WTC11 (cell line): Measurements from ENCODE around the gene FNDC3B. TPM values are rescaled to one million over a fixed set of nuclear protein-coding genes. Genes with fewer than 3 reads are reported as not detected.
A peak's percentile ranks its signal among the peaks of the same experiment; 100 is the strongest.

ENCODE experiments used
- ATAC-seq: fragments of 200-7000 bp; cut with Tn5 transposase; 2 replicates; pipeline ENCODE4 v1.10.0; 2021; ENCODE audit warnings: mild to moderate bottlenecking, moderate library complexity
- CTCF ChIA-PET: fragments of 300-600 bp; sonication (Branson Sonifier 250); formaldehyde crosslinking; loops from one replicate; lab custom pipeline; 2021; ENCODE audit warnings: antibody characterized with exemption; lab: Charles Lee
- POLR2A ChIA-PET: fragments of 350-600 bp; sonication (Branson Sonifier 250); formaldehyde crosslinking; loops from one replicate; lab custom pipeline; 2021; ENCODE audit warnings: antibody characterized with exemption; lab: Charles Lee
- DNase-seq: peaks from one replicate; pipeline ENCODE4 v3.0.0; 2021; ENCODE audit warnings: low spot score
- H3K27ac Mint-ChIP-seq: 2 replicates; pipeline ENCODE4 v1.8.0; 2021; ENCODE audit warnings: mixed read lengths
- H3K27me3 Mint-ChIP-seq: 2 replicates; pipeline ENCODE4 v1.8.0; 2021; ENCODE audit warnings: low read depth, mild to moderate bottlenecking, moderate library complexity, mixed read lengths
- H3K36me3 Mint-ChIP-seq: 2 replicates; pipeline ENCODE4 v1.8.0; 2021; ENCODE audit warnings: mixed read lengths
- H3K4me1 Mint-ChIP-seq: 2 replicates; pipeline ENCODE4 v1.8.0; 2022; ENCODE audit warnings: mixed read lengths
- H3K4me3 Mint-ChIP-seq: 2 replicates; pipeline ENCODE4 v1.8.0; 2021; ENCODE audit warnings: mild to moderate bottlenecking, moderate library complexity, mixed read lengths
- H3K9me3 Mint-ChIP-seq: 2 replicates; pipeline ENCODE4 v1.8.0; 2021; ENCODE audit warnings: mixed read lengths
- FOXP1 ChIP-seq: sonication (generic); formaldehyde crosslinking; IDR thresholded peaks from 2 replicates; pipeline ENCODE4 v1.8.0; 2022; ENCODE audit warnings: missing genetic modification reagents, mild to moderate bottlenecking, moderate library complexity, borderline replicate concordance
- GABPB1 ChIP-seq: sonication (generic); formaldehyde crosslinking; IDR thresholded peaks from 2 replicates; pipeline ENCODE4 v1.8.1; 2023; ENCODE audit warnings: mild to moderate bottlenecking, missing genetic modification reagents
- GTF2I ChIP-seq: fragments of 250-450 bp; sonication (Bioruptor Pico); conservative IDR thresholded peaks from 2 replicates; pipeline ENCODE4 v1.4.0; 2021; ENCODE audit warnings: mild to moderate bottlenecking
- HMGA2 ChIP-seq: fragments of 250-450 bp; sonication (Bioruptor Pico); IDR thresholded peaks from 2 replicates; pipeline ENCODE4 v1.4.0; 2021; ENCODE audit warnings: mild to moderate bottlenecking, moderate library complexity
- JUN ChIP-seq: sonication (generic); formaldehyde crosslinking; IDR thresholded peaks from 2 replicates; pipeline ENCODE4 v1.8.0; 2023; ENCODE audit warnings: mild to moderate bottlenecking, missing genetic modification reagents
- NFE2L1 ChIP-seq: sonication (generic); formaldehyde crosslinking; IDR thresholded peaks from 2 replicates; pipeline ENCODE4 v1.8.1; 2023; ENCODE audit warnings: missing genetic modification reagents
- NR2C2 ChIP-seq: sonication (generic); formaldehyde crosslinking; IDR thresholded peaks from 2 replicates; pipeline ENCODE4 v1.8.0; 2022; ENCODE audit warnings: mild to moderate bottlenecking, missing genetic modification reagents
- NR3C1 ChIP-seq: sonication (generic); formaldehyde crosslinking; conservative IDR thresholded peaks from 2 replicates; pipeline ENCODE4 v1.8.1; 2023; ENCODE audit warnings: low read depth, mild to moderate bottlenecking, missing genetic modification reagents
- OVOL2 ChIP-seq: fragments of 250-450 bp; sonication (Bioruptor Pico); IDR thresholded peaks from 2 replicates; pipeline ENCODE4 v1.9.0; 2021; ENCODE audit warnings: mild to moderate bottlenecking, borderline replicate concordance
- RELA ChIP-seq: sonication (generic); formaldehyde crosslinking; IDR thresholded peaks from 2 replicates; pipeline ENCODE4 v1.8.1; 2022; ENCODE audit warnings: missing genetic modification reagents, mild to moderate bottlenecking, borderline replicate concordance
- SMAD4 ChIP-seq: sonication (generic); formaldehyde crosslinking; IDR thresholded peaks from 2 replicates; pipeline ENCODE4 v1.8.0; 2022; ENCODE audit warnings: mild to moderate bottlenecking, missing genetic modification reagents
- TCF7 ChIP-seq: sonication (generic); formaldehyde crosslinking; IDR thresholded peaks from 2 replicates; pipeline ENCODE4 v1.8.0; 2022; ENCODE audit warnings: mild to moderate bottlenecking, low read depth, missing genetic modification reagents, moderate library complexity
- TEAD1 ChIP-seq: sonication (generic); formaldehyde crosslinking; IDR thresholded peaks from 2 replicates; pipeline ENCODE4 v1.8.0; 2022; ENCODE audit warnings: mild to moderate bottlenecking, missing genetic modification reagents
- ZNF263 ChIP-seq: sonication (generic); formaldehyde crosslinking; IDR thresholded peaks from 2 replicates; pipeline ENCODE4 v1.8.1; 2022; ENCODE audit warnings: low read depth, mild to moderate bottlenecking, moderate library complexity, missing genetic modification reagents
- ZNF423 ChIP-seq: fragments of 250-450 bp; sonication (Bioruptor Pico); IDR thresholded peaks from 2 replicates; pipeline ENCODE4 v2.1.2; 2022; ENCODE audit warnings: mild to moderate bottlenecking, moderate library complexity
- total RNA-seq: library from RNA; stranded (reverse); gene quantifications from 3 replicates; pipeline ENCODE4 v1.2.3, GENCODE V29; 2021
- TF ChIP-seq, protein P1 (sequence below): sonication (generic); formaldehyde crosslinking; IDR thresholded peaks from 2 replicates; pipeline ENCODE4 v1.8.0; 2023; ENCODE audit warnings: missing genetic modification reagents, mild to moderate bottlenecking, borderline replicate concordance
- TF ChIP-seq, protein P2 (sequence below): sonication (generic); formaldehyde crosslinking; IDR thresholded peaks from 2 replicates; pipeline ENCODE4 v1.8.0; 2023; ENCODE audit warnings: mild to moderate bottlenecking, missing genetic modification reagents
- TF ChIP-seq, protein P3 (sequence below): fragments of 250-450 bp; sonication (Bioruptor Pico); conservative IDR thresholded peaks from 2 replicates; pipeline ENCODE4 v1.9.0; 2021; ENCODE audit warnings: mild to moderate bottlenecking
- TF ChIP-seq, protein P4 (sequence below): sonication (generic); formaldehyde crosslinking; IDR thresholded peaks from 2 replicates; pipeline ENCODE4 v1.8.1; 2023; ENCODE audit warnings: mild to moderate bottlenecking, missing genetic modification reagents
- TF ChIP-seq, protein P5 (sequence below): fragments of 250-450 bp; sonication (Bioruptor Pico); IDR thresholded peaks from 2 replicates; pipeline ENCODE4 v1.8.0; 2021; ENCODE audit warnings: mild to moderate bottlenecking
- TF ChIP-seq, protein P6 (sequence below): fragments of 250-450 bp; sonication (Bioruptor Pico); IDR thresholded peaks from 2 replicates; pipeline ENCODE4 v1.9.0; 2021; ENCODE audit warnings: mild to moderate bottlenecking, borderline replicate concordance

FNDC3B gene
- total RNA-seq, 1 experiment from 2014 or later: 42.8 TPM

DNA sequence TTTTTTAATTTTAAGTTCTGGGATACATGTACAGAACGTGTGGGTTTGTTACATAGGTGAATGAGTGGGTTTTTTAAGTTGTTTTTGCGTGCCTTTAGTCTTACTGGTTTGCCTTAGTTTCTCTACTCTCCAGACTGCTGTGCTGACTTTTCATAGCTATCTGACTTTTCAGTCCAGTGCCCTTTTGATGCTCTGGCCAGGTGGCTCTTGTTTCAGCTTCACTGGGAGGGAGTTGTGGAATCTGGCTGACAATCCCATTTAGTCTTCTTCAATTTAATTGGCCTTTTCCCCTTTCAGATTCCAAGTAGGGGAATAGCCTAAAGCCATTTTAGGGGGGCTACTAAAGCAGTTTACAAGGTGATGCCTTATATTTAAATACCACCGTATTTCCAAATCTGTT, 30.1 kb downstream of the FNDC3B start:
- ATAC-seq (peak; percentile 18; the same call in 1 of the 2 replicates), DNase-seq (no peak)
- peak overlapping the region; percentile 85 for H3K27ac Mint-ChIP-seq
- peaks cover 3% of the 10 kb centered on the region; the same call in 1 of the 2 replicates for H3K36me3 Mint-ChIP-seq
- CTCF ChIA-PET: no interaction called here
- peaks cover 83% of the 10 kb centered on the region for H3K4me1 Mint-ChIP-seq
- no peaks in the 10 kb centered on the region for H3K9me3 Mint-ChIP-seq
- TF ChIP-seq NR2C2 (CRISPR knock-in tag): no peak
- no peak for TF ChIP-seq GABPB1
- no peak for TF ChIP-seq TEAD1 (CRISPR knock-in tag)
- TF ChIP-seq NFE2L1 (CRISPR knock-in tag): no peak
- no peak for TF ChIP-seq TCF7 (CRISPR knock-in tag)
- TF ChIP-seq, protein P1, sequence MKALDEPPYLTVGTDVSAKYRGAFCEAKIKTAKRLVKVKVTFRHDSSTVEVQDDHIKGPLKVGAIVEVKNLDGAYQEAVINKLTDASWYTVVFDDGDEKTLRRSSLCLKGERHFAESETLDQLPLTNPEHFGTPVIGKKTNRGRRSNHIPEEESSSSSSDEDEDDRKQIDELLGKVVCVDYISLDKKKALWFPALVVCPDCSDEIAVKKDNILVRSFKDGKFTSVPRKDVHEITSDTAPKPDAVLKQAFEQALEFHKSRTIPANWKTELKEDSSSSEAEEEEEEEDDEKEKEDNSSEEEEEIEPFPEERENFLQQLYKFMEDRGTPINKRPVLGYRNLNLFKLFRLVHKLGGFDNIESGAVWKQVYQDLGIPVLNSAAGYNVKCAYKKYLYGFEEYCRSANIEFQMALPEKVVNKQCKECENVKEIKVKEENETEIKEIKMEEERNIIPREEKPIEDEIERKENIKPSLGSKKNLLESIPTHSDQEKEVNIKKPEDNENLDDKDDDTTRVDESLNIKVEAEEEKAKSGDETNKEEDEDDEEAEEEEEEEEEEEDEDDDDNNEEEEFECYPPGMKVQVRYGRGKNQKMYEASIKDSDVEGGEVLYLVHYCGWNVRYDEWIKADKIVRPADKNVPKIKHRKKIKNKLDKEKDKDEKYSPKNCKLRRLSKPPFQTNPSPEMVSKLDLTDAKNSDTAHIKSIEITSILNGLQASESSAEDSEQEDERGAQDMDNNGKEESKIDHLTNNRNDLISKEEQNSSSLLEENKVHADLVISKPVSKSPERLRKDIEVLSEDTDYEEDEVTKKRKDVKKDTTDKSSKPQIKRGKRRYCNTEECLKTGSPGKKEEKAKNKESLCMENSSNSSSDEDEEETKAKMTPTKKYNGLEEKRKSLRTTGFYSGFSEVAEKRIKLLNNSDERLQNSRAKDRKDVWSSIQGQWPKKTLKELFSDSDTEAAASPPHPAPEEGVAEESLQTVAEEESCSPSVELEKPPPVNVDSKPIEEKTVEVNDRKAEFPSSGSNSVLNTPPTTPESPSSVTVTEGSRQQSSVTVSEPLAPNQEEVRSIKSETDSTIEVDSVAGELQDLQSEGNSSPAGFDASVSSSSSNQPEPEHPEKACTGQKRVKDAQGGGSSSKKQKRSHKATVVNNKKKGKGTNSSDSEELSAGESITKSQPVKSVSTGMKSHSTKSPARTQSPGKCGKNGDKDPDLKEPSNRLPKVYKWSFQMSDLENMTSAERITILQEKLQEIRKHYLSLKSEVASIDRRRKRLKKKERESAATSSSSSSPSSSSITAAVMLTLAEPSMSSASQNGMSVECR (CRISPR knock-in tag): no peak
- TF ChIP-seq ZNF423 (CRISPR knock-in tag): no peak
- TF ChIP-seq FOXP1 (CRISPR knock-in tag): no peak
- TF ChIP-seq OVOL2 (CRISPR knock-in tag): no peak
- TF ChIP-seq, protein P2, sequence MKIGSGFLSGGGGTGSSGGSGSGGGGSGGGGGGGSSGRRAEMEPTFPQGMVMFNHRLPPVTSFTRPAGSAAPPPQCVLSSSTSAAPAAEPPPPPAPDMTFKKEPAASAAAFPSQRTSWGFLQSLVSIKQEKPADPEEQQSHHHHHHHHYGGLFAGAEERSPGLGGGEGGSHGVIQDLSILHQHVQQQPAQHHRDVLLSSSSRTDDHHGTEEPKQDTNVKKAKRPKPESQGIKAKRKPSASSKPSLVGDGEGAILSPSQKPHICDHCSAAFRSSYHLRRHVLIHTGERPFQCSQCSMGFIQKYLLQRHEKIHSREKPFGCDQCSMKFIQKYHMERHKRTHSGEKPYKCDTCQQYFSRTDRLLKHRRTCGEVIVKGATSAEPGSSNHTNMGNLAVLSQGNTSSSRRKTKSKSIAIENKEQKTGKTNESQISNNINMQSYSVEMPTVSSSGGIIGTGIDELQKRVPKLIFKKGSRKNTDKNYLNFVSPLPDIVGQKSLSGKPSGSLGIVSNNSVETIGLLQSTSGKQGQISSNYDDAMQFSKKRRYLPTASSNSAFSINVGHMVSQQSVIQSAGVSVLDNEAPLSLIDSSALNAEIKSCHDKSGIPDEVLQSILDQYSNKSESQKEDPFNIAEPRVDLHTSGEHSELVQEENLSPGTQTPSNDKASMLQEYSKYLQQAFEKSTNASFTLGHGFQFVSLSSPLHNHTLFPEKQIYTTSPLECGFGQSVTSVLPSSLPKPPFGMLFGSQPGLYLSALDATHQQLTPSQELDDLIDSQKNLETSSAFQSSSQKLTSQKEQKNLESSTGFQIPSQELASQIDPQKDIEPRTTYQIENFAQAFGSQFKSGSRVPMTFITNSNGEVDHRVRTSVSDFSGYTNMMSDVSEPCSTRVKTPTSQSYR (CRISPR knock-in tag): no peak
- TF ChIP-seq SMAD4 (CRISPR knock-in tag): no peak
- TF ChIP-seq, protein P3, sequence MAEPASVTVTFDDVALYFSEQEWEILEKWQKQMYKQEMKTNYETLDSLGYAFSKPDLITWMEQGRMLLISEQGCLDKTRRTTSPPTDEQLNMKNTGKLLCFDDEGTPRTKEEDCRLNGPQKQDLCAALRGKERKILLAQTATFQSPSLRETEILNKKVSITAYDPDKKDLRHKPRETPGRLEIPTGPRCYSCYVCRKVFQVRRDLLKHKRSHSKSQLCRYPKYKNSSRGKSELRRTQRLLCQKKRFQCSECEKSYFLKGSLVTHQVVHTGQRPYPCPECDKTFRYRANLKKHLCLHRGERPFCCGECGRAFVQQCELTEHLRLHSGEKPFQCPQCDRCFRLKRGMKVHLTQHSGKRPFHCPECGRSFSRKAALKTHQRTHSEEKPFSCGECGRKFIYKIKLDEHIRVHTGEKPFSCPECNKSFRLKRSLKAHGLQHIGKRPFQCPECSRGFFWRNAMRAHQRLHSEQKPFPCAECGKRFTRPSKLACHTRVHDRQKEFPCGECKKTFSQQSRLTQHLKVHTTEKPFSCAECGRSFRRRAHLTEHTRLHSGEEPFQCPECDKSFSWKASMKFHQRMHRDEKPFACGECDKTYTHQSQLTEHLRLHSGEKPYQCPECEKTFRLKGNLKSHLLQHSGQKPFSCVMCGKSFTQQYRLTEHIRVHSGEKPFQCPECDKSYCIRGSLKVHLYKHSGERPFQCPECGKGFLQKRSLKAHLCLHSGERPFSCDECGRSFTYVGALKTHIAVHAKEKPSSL (CRISPR knock-in tag): no peak
- no peak for TF ChIP-seq NR3C1 (CRISPR knock-in tag)
- no peak for TF ChIP-seq HMGA2
- no peak for TF ChIP-seq GTF2I (CRISPR knock-in tag)
- POLR2A ChIA-PET: no interaction called here
- no peaks in the 10 kb centered on the region for H3K27me3 Mint-ChIP-seq
- no peak overlapping the region for H3K4me3 Mint-ChIP-seq

DNA sequence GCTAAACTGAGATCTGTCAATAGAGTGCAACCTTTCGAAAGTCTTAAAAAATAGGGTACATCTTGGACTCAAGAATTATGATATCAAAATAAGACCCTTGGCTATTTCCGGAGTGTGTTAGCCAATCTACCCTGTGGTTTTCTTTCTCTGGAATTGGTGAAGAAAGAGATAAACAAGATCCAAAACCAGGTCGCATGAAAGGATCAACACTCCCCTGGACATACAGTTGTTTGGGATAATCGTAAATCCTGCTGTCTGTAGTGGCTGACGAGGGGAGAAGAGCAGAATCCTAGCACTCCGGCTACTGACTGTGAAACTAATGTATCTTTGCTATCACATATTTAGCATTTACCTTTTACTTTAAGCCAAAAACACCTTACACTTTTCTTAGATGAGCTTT, 30.9 kb downstream of the FNDC3B start:
- DNase-seq (no peak), ATAC-seq (no peak)
- Mint-ChIP-seq H3K27ac (no peak overlapping the region), H3K36me3 (no peaks in the 10 kb centered on the region), H3K4me3 (no peak overlapping the region), H3K9me3 (no peaks in the 10 kb centered on the region), H3K27me3 (no peaks in the 10 kb centered on the region), H3K4me1 (peaks cover 83% of the 10 kb centered on the region)
- ChIA-PET CTCF (no interaction called here), POLR2A (no interaction called here)
- TF ChIP-seq RELA: no peak
- TF ChIP-seq JUN: no peak
- TF ChIP-seq, protein P4, sequence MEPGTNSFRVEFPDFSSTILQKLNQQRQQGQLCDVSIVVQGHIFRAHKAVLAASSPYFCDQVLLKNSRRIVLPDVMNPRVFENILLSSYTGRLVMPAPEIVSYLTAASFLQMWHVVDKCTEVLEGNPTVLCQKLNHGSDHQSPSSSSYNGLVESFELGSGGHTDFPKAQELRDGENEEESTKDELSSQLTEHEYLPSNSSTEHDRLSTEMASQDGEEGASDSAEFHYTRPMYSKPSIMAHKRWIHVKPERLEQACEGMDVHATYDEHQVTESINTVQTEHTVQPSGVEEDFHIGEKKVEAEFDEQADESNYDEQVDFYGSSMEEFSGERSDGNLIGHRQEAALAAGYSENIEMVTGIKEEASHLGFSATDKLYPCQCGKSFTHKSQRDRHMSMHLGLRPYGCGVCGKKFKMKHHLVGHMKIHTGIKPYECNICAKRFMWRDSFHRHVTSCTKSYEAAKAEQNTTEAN (CRISPR knock-in tag): no peak
- TF ChIP-seq, protein P5, sequence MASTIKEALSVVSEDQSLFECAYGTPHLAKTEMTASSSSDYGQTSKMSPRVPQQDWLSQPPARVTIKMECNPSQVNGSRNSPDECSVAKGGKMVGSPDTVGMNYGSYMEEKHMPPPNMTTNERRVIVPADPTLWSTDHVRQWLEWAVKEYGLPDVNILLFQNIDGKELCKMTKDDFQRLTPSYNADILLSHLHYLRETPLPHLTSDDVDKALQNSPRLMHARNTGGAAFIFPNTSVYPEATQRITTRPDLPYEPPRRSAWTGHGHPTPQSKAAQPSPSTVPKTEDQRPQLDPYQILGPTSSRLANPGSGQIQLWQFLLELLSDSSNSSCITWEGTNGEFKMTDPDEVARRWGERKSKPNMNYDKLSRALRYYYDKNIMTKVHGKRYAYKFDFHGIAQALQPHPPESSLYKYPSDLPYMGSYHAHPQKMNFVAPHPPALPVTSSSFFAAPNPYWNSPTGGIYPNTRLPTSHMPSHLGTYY (CRISPR knock-in tag): no peak
- no peak for TF ChIP-seq ZNF263 (CRISPR knock-in tag)
- TF ChIP-seq, protein P6, sequence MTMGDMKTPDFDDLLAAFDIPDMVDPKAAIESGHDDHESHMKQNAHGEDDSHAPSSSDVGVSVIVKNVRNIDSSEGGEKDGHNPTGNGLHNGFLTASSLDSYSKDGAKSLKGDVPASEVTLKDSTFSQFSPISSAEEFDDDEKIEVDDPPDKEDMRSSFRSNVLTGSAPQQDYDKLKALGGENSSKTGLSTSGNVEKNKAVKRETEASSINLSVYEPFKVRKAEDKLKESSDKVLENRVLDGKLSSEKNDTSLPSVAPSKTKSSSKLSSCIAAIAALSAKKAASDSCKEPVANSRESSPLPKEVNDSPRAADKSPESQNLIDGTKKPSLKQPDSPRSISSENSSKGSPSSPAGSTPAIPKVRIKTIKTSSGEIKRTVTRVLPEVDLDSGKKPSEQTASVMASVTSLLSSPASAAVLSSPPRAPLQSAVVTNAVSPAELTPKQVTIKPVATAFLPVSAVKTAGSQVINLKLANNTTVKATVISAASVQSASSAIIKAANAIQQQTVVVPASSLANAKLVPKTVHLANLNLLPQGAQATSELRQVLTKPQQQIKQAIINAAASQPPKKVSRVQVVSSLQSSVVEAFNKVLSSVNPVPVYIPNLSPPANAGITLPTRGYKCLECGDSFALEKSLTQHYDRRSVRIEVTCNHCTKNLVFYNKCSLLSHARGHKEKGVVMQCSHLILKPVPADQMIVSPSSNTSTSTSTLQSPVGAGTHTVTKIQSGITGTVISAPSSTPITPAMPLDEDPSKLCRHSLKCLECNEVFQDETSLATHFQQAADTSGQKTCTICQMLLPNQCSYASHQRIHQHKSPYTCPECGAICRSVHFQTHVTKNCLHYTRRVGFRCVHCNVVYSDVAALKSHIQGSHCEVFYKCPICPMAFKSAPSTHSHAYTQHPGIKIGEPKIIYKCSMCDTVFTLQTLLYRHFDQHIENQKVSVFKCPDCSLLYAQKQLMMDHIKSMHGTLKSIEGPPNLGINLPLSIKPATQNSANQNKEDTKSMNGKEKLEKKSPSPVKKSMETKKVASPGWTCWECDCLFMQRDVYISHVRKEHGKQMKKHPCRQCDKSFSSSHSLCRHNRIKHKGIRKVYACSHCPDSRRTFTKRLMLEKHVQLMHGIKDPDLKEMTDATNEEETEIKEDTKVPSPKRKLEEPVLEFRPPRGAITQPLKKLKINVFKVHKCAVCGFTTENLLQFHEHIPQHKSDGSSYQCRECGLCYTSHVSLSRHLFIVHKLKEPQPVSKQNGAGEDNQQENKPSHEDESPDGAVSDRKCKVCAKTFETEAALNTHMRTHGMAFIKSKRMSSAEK: no peak
- TF ChIP-seq NFE2L1 (CRISPR knock-in tag): no peak
